Dermis microvascular lymphatic vessel endothelial cell (primary cell): Measurements from ENCODE around the gene PRSS3. TPM values are rescaled to one million over a fixed set of nuclear protein-coding genes. Genes with fewer than 3 reads are reported as not detected.
"Not testable (repeated sequence)": the region's sequence is repeated elsewhere in the genome, so short reads cannot be mapped to it uniquely, and the experiment has no call there.

ENCODE experiments used
- DNase-seq, 2 donors: peaks; one replicate each; pipeline versions ENCODE4 v3.0.0 to v3.0.0-alpha.2; 2010; ENCODE audit warnings: low read depth in 2 of 2
- total RNA-seq: library from RNA; depleted of rRNA; stranded (reverse); fragments of >200 nt; gene quantifications from 2 replicates; pipeline ENCODE4 v1.2.1, GENCODE V29; 2014

The PRSS3 gene
- total RNA-seq, 1 donor from 2014 or later: 12.8 TPM

DNA sequence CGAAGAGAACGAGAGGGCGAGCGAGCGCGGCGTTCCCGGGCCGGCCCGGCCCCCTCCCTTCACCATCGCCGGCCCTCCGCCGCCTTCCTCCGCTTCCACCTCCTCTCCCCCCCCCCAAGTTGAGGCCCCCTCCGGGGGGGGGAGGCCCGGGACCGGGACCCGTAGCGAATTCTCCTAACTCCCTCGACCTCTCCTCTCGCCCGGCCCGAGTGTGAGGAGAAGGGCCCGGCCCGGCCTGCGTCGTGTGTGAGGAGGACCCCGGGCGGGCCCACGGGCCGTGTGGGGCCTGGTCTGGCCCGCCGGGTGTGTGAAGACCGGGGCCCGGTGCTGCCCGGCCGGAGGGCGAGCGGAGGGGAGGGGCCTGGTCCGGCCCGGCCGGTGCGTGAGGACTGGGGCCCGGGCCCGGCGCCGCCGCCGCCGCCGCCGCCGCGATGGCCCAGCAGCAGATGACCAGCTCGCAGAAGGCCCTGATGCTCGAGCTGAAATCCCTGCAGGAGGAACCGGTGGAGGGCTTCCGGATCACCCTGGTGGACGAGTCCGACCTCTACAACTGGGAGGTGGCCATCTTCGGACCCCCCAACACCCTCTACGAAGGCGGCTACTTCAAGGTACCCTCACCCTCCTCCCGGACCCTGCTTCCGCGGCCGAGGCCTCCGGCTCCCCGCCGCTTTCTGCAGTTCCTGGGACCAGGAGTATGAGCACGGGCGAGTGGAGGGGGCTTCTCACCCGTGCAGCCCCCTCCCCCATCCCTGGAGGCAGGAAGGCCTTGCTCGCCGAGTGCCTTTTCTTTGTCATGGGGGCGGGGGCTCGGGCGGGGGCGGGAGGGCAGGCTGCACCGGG lies 22.2 kb downstream of the PRSS3 start:
- DNase-seq: peak; percentile 56 to 82

DNA sequence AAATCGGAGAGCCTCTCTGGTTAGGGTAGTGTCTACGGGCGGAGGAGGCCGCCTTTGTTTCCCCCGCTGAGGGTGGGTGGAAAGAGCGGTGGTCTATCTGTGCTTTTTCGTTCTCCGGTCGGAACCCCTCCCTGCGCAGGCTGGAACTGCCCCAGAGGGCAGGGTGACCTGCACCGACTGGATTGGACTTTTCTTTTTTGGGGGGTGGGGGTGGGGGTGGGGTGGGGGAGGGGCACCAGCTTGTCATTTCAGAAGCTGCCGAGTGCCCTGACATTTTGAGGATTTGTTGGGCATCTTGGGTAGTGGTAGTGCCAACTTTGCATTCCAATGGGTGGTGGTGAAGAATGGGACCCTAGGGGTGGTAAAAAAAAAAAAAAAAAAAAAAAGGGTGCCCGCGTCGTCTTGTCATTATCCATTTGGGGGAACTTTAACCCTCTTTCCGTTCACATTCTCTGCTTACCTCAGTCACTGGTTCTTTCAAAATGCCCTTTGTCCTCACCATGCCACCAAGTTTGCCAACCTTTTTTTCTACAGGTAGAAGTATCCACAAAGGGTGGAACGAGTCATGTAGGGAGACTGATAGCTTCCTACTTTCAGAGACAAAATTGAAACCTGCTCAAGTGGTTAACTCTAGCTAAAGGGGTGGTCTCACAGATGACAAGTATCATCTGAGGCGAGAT lies 22.9 kb downstream of the PRSS3 start:
- DNase-seq: peak in 1 of 2 donors; percentile 12

DNA sequence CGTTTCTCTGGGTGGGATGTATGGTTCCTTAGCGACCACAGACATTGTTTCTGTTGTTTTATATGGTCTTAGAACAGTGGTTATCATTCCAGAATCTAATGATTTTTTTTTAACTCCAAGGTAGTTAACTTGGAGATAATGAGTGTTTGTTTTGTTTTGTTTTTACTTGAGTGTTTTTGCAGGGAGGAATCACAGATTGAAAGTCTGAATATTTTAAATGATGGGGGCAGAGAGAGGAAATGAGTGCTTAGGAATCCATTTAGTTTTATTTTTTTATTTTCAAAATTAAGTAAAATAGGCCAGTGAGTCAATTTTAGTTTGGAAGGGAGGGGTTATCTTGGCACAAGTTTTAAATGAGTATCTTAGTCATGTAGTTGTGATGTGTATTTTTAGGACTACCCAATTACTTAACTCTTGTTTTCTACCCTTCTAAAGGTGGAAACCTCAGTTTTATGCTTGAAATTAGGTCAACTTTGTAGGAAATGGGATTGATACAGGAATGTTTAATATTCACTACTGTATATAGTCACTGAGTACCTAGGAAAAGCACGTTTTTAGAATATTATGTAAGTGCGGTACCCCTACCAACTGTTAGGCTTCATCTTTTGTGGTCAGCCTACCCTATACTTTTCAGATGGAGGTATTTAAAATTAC lies 23.6 kb downstream of the PRSS3 start:
- peak in 1 of 2 donors; percentile 32 for DNase-seq

GRCh38 chr9:33820231-33820745 lies 24.9 kb downstream of the PRSS3 start:
- no peak for DNase-seq

DNA sequence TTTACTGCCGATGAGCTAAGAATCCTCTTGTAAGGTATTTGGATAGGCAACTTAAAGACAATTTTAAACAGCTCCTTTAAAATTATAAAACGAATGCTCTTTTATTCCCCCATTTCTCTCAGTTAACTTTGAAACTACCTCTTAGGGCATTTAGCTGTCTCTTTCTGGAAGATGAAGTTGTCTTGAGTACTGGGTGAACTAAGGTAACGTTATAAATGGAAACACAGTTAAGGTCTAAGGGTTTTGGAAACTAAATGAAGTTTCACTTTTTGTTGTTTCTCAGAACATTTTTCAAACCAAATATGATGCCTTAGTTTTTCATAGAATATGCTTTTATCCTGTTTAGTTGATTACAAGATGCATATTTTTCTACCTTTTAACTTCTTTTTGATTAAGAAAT lies 28.4 kb downstream of the PRSS3 start:
- DNase-seq: no peak

DNA sequence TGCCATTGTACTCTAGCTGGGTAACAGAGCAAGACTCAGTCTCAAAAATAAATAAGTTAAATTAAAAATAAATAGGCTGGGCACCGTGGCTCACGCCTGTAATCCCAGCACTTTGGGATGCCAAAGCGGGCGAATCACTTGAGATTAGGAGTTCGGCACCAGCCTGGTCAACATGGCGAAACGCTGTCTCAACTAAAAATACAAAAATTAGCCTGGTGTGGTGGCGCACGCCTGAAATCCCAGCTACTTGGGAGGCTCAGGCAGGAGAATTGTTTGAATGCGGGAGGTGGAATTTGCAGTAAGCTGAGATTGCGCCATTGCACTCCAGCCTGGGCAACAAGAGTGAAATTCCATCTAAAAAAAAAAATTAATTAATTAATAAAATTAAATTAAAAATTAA lies 31.9 kb downstream of the PRSS3 start:
- DNase-seq: not testable (repeated sequence)

GRCh38 chr9:33829641-33830230 lies 34.4 kb downstream of the PRSS3 start:
- not testable (repeated sequence) for DNase-seq

DNA sequence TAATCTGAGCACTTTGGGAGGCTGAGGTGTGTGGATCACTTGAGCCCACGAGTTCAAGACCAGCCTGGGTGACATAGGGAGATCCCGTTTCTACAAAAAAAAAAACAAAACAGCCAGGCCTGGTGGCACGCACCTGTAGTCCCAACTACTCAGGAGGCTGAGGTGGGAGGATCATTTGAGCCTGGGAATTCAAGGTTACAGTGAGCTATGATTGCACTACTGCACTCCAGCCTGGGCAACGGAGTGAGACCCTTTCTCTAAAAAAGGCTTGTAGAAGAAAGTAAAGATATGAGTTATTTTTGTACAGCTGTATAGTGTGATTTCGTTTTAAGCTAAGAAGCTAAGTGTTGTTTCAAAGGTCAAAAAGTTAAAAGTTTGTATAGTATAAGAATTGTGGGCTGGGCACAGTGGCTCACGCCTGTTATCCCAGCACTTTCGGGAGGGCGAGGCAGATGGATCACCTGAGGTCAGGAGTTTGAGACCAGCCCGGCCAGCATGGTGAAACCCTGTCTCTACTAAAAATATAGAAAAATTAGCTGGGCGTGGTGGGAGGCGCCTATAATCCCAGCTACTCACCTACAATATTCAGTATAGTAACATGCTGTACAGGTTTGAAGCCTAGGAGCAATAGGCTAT lies 40.4 kb downstream of the PRSS3 start:
- DNase-seq: no peak

GRCh38 chr9:33836261-33836660 lies 40.9 kb downstream of the PRSS3 start:
- not testable (repeated sequence) for DNase-seq

DNA sequence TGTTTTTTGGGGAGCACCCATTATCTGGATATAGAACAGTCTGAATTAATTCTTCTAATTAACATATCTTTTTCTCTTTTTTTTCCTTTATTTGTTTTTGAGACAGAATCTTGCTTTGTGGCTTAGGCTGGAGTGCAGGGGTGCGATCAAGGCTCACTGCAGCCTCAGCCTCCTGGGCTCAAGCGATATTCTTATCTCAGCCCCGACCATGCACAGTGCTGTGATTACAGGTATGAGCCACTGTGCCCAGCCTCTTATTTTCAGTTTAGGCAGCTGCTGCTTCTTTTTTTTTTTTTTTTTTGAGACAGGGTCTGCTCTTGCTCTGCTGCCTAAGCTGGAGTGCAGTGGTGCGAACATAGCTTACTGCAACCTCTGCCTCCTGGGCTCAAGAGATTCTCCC lies 41.8 kb downstream of the PRSS3 start:
- DNase-seq: no peak

DNA sequence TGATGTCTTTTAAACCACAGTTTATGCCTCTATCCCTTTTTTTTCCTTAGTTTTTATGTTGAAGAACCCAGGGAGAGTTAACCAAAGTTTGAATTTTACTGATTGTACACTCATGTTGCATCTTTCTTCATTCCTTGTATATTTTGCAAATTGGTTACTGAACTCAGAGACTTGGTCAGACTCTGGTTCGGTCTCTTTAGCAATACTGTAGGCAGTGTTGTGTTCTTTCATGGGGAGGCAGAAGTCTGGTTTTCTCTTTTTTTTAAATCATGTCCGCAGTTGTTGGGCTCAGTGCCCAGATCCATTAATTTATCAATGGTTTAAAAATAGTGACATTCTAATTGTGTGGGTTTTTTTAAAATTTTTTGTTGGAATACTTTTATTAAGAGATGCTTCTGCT lies 45.0 kb downstream of the PRSS3 start:
- no peak for DNase-seq

DNA sequence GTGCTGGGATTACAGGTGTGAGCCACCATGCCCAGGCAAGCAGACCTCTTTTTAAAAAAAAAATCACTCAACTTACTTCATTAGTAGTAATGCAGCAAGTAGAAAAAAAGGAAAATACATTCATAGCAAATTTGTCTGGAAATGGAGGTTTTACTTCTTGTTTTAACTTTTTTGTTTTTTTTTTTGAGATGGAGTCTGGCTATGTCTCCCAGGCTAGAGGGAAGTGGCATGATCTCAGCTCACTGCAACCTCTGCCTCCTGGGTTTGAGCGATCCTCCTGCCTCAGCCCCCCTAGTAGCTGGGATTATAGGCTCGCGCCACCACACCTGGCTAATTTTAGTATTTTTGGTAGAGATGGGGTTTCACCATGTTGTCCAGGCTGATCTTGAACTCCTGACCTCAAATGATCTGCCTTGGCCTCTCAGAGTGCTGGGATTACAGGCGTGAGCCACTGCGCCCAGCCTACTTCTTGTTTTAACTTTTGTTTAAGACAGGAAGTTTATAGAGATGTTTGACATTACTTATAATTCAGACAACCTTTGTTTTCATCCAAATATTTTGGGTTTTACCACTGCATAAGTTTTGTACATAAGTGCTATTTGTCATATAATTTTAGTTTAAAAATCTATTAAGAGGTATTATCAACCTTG lies 48.1 kb downstream of the PRSS3 start:
- no peak for DNase-seq

- no peak for DNase-seq
Observed at GRCh38 chr9:33846231-33846630, 50.9 kb downstream of the PRSS3 start.

GRCh38 chr9:33847894-33848205 lies 52.5 kb downstream of the PRSS3 start:
- DNase-seq: not testable (repeated sequence)

Other genes starting within 250 kb of the PRSS3 start
- 15.7 and 23.1 TPM in 2 replicates for gene UBE2R2, start 21.6 kb downstream of the PRSS3 start, total RNA-seq